ENCODE results near the gene PRKD1. TPM values are rescaled to one million over a fixed set of nuclear protein-coding genes. Genes with fewer than 3 reads are reported as not detected.

Gene PRKD1
- total and polyA plus RNA-seq, 7 donors = 0.65 to 2.5 (median 1.5) TPM

DNA sequence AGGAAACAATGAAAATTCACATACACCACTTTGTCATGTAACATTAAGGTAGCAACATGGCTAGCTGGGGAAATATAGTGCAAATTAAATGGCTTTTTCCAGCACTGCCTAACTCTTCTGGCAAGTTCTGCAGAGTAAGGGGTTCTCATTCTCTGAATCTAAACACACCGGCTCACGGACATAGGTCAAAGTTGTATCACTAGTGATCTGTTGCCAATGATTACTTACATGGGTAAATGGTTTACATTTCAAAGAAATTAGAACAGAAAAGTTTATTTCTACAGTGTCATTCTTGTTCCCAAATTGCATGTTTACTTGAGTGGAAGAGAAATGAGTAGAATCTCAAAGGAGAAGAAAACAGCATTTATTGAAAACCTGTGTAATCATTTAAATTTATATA is 381.9 kb downstream of the PRKD1 start:
- ATAC-seq = no peak
- Histone ChIP-seq H3K27ac (no peak overlapping the region), H3K4me3 (no peak overlapping the region), H3K4me1 (no peaks in the 10 kb centered on the region), H3K27me3 (ENCODE audit: insufficient read depth in 3 of 3, low read length in 2 of 3) (peaks cover 0 to 3% (median 0%) of the 10 kb centered on the region in 3 donors), H3K36me3 (ENCODE audit: insufficient read depth in 1 of 2, low read depth in 1 of 2) (no peaks in the 10 kb centered on the region), H3K9me3 (no peaks in the 10 kb centered on the region)
- DNase-seq = no peak
- WGBS, 3 donors = 79 to 89% (median 84%) methylated on average over 2 of the region's 2 CpGs
- TF ChIP-seq, protein P1, sequence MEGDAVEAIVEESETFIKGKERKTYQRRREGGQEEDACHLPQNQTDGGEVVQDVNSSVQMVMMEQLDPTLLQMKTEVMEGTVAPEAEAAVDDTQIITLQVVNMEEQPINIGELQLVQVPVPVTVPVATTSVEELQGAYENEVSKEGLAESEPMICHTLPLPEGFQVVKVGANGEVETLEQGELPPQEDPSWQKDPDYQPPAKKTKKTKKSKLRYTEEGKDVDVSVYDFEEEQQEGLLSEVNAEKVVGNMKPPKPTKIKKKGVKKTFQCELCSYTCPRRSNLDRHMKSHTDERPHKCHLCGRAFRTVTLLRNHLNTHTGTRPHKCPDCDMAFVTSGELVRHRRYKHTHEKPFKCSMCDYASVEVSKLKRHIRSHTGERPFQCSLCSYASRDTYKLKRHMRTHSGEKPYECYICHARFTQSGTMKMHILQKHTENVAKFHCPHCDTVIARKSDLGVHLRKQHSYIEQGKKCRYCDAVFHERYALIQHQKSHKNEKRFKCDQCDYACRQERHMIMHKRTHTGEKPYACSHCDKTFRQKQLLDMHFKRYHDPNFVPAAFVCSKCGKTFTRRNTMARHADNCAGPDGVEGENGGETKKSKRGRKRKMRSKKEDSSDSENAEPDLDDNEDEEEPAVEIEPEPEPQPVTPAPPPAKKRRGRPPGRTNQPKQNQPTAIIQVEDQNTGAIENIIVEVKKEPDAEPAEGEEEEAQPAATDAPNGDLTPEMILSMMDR (IDR thresholded peaks at IDR 0.05) = no peak
- intact Hi-C loops (cut with DNase I) = loop anchor here (5.0 kb wide), 2 partner anchors 462 to 672 kb away; no protein-coding TSS in a partner anchor

DNA sequence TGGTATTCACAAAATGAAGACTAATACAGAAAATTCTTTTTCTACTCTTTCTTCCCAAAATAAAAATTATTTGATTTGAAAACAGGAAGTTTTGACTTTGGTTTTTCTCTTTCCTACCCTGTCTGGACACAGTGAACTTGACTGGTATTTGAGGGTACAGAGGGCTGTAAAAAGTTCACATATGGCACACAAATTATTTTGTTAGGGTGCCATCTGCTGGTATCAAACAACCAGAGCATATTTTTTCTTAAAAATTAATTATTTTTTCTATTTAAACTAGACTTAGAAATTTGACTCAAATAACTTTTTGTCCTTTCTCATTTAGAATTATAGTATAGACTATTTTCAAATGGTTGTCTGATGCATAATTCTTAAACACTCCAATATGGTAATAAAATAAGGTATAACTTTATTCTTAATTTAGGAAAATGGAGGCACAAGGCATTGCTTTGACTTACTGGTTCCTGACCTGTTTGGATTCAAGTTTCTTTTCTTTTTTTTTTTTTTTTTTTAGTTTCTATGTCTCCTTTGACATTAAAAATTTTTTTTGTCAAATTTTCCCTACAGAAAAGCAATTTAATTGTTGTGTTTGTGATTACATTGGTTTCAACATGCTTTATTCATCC is 390.6 kb downstream of the PRKD1 start:
- Histone ChIP-seq H3K36me3 (ENCODE audit: insufficient read depth in 1 of 2, low read depth in 1 of 2) (no peaks in the 10 kb centered on the region), H3K27ac (no peak overlapping the region), H3K27me3 (ENCODE audit: insufficient read depth in 3 of 3, low read length in 2 of 3) (no peaks in the 10 kb centered on the region), H3K9me3 (no peaks in the 10 kb centered on the region), H3K4me1 (no peaks in the 10 kb centered on the region), H3K4me3 (no peak overlapping the region)
- intact Hi-C loops (cut with DNase I) = loop anchor here (5.0 to 10.0 kb wide), 2 partner anchors 782 to 785 kb away; no protein-coding TSS in a partner anchor
- DNase-seq (no peak), ATAC-seq (no peak)
- TF ChIP-seq, protein P1 (IDR thresholded peaks at IDR 0.05) = peak; percentile 11

DNA sequence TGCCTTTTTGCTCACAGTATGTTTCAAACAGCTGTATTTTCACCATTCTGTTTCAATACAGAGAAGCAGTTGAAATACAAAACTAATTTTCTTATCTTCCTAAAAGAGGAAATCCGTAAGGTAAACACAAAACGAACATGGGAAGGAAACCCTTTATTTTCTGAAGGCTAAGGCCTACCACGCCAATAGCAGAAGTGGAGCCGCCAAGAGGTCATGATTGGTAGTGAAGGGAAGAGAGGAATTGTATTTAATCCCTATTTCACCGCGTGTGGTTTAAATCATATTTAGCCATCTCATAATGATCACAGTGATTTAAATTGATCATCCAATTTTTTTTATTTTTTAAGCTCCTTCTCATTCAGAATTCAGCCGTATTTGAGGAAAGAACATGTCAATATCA is 398.2 kb downstream of the PRKD1 start:
- 47 to 51% (median 49%) methylated on average over 7 of the region's 7 CpGs for WGBS, 3 donors

DNA sequence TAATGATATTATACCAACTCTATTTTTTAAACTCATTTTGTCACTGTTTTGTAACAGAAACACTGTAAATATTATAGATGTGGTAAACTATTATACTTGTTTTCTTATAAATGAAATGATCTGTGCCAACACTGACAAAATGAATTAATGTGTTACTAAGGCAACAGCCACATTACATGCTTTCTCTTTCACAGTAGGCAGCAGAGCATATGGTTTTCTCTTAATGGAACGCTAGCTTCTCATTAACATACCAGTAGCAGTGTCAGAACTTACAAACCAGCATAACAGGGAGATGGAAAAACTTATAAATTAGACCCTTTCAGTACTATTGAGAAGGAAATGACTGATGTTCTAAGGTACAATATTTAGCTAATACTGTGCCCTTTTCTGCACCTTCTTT is 398.8 kb downstream of the PRKD1 start:
- Histone ChIP-seq H3K9me3 (no peaks in the 10 kb centered on the region), H3K36me3 (ENCODE audit: insufficient read depth in 1 of 2, low read depth in 1 of 2) (no peaks in the 10 kb centered on the region), H3K27ac (no peak overlapping the region), H3K27me3 (ENCODE audit: insufficient read depth in 3 of 3, low read length in 2 of 3) (no peaks in the 10 kb centered on the region), H3K4me3 (no peak overlapping the region), H3K4me1 (no peaks in the 10 kb centered on the region)
- ATAC-seq (no peak), DNase-seq (no peak)
- TF ChIP-seq, protein P1 (IDR thresholded peaks at IDR 0.05) = no peak
- intact Hi-C loops (cut with DNase I) = no loop called here
- 13 to 15% (median 14%) methylated on average over 1 of the region's 1 CpG for WGBS, 3 donors

More for the DNA sequence above, 398.2 kb downstream of the PRKD1 start:
- Histone ChIP-seq H3K27me3 (ENCODE audit: insufficient read depth in 3 of 3, low read length in 2 of 3) (no peaks in the 10 kb centered on the region), H3K4me1 (no peaks in the 10 kb centered on the region), H3K27ac (no peak overlapping the region), H3K36me3 (ENCODE audit: insufficient read depth in 1 of 2, low read depth in 1 of 2) (no peaks in the 10 kb centered on the region), H3K4me3 (no peak overlapping the region), H3K9me3 (no peaks in the 10 kb centered on the region)
- intact Hi-C loops (cut with DNase I) = no loop called here
- ATAC-seq (no peak), DNase-seq (no peak)
- TF ChIP-seq, protein P1 (IDR thresholded peaks at IDR 0.05) = no peak

DNA sequence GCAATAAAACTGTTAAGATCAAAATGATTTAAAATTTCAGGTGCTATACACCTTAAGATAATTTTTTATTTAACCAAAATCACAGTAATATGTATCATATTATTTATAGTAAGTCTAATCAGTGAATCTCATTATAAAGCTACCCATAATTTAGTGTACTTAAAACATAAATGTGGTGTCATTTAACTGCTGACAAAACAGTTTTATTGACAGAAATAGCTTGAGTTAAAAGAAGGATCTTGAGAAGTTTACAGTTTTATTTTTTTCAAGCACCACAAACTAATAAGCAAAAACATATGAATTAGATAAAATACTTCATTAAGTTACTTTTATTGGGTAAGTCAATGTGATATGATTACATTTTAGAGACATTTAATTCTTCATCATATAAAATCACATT is 400.4 kb downstream of the PRKD1 start:
- no peaks in the 10 kb centered on the region for H3K4me1 ChIP-seq
- ATAC-seq = no peak
- TF ChIP-seq, protein P1 (IDR thresholded peaks at IDR 0.05) = no peak

More for the DNA sequence above, 400.4 kb downstream of the PRKD1 start:
- intact Hi-C loops (cut with DNase I) = no loop called here
- Histone ChIP-seq H3K9me3 (no peaks in the 10 kb centered on the region), H3K27me3 (ENCODE audit: insufficient read depth in 3 of 3, low read length in 2 of 3) (no peaks in the 10 kb centered on the region), H3K36me3 (ENCODE audit: insufficient read depth in 1 of 2, low read depth in 1 of 2) (no peaks in the 10 kb centered on the region), H3K4me3 (no peak overlapping the region), H3K27ac (no peak overlapping the region)
- DNase-seq = no peak
